NT2/D1 (cell line): ENCODE measurements around the gene TXN.

ENCODE experiments used
- SUZ12 ChIP-seq: IDR thresholded peaks from 2 replicates; pipeline ENCODE4 v1.6.1; 2011; ENCODE audit not compliant: insufficient read length, insufficient read depth; ENCODE audit errors: extremely low read depth
- YY1 ChIP-seq: IDR thresholded peaks from 2 replicates; pipeline ENCODE4 v1.6.1; 2011; ENCODE audit not compliant: insufficient read length, insufficient read depth
- ZNF274 ChIP-seq: IDR thresholded peaks from 2 replicates; pipeline ENCODE4 v1.6.1; 2011; ENCODE audit warnings: mild to moderate bottlenecking, low read depth, low read length

GRCh38 chr9:110256380-110257096 is at the start of gene TXN:
- no peak for TF ChIP-seq YY1
- TF ChIP-seq SUZ12: no peak
- no peak for TF ChIP-seq ZNF274
